ENCODE data around the gene PAN2.
"Not testable (repeated sequence)": the region's sequence is repeated elsewhere in the genome, so short reads cannot be mapped to it uniquely, and the experiment has no call there.

- TF ChIP-seq, protein P1, sequence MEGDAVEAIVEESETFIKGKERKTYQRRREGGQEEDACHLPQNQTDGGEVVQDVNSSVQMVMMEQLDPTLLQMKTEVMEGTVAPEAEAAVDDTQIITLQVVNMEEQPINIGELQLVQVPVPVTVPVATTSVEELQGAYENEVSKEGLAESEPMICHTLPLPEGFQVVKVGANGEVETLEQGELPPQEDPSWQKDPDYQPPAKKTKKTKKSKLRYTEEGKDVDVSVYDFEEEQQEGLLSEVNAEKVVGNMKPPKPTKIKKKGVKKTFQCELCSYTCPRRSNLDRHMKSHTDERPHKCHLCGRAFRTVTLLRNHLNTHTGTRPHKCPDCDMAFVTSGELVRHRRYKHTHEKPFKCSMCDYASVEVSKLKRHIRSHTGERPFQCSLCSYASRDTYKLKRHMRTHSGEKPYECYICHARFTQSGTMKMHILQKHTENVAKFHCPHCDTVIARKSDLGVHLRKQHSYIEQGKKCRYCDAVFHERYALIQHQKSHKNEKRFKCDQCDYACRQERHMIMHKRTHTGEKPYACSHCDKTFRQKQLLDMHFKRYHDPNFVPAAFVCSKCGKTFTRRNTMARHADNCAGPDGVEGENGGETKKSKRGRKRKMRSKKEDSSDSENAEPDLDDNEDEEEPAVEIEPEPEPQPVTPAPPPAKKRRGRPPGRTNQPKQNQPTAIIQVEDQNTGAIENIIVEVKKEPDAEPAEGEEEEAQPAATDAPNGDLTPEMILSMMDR (IDR thresholded peaks at IDR 0.05) = not testable (repeated sequence)
- TF ChIP-seq POLR2A (IDR thresholded peaks at IDR 0.05) = not testable (repeated sequence)
These were observed 8.5 kb upstream of the PAN2 start for GRCh38 chr12:56342290-56342689.
